GM18870 (cell line): ENCODE measurements around the gene TSPAN3.

Experiments
- ATAC-seq: cut with Tn5 transposase; IDR thresholded peaks from one replicate; pipeline ENCODE4 v1.9.1; 2021; ENCODE audit warnings: moderate library complexity; ENCODE audit not compliant: unreplicated experiment

TSPAN3 gene

GRCh38 chr15:77070495-77071304 lies at the start of gene TSPAN3:
Gene TSPAN3, minus strand, starts transcription at chr15:77071109. Its CDS starts 155 bp downstream, at chr15:77070954.
- ATAC-seq = peak; percentile 70

DNA sequence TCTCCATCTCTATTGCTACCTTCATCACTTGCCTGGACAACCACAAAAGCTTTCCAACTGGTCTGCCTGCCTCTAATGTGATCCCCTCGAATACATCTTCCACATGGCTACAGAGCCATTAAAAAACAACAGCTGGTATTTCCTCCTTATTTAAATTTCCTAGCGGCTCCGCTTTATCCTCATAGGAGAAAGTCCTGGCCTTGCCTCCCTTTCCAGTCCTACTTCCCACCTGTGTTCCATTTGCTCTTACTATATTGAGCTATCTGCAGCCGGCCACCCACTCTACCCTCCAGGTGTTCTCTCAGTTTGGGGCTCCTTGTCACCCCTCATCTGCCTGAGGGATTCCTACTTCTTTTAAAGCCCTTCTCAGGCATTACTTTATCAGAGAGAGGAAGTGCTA lies 49.7 kb upstream of the TSPAN3 start:
- ATAC-seq = no peak

GRCh38 chr15:77119446-77119845 lies 48.5 kb upstream of the TSPAN3 start:
- ATAC-seq = no peak

GRCh38 chr15:77118882-77119321 lies 48.0 kb upstream of the TSPAN3 start:
- no peak for ATAC-seq

DNA sequence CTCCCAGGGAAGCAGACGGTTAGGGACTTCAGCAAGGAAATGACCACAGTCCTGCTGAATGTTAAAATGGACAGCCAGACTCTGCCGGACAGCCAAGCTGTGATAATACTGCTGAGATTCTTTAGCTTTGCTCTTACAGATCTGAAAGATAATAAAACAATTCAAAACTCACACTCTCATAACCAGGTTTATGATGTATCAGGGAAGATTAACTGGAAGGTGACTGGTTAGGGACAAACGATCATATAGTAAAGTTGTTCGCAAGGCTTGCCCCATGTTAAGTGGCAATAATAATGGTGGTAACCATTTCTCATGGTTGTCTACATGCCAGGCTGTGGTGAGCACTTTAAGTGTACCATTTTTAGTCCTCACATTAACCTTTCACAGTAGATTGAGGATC lies 44.3 kb upstream of the TSPAN3 start:
- ATAC-seq = no peak

DNA sequence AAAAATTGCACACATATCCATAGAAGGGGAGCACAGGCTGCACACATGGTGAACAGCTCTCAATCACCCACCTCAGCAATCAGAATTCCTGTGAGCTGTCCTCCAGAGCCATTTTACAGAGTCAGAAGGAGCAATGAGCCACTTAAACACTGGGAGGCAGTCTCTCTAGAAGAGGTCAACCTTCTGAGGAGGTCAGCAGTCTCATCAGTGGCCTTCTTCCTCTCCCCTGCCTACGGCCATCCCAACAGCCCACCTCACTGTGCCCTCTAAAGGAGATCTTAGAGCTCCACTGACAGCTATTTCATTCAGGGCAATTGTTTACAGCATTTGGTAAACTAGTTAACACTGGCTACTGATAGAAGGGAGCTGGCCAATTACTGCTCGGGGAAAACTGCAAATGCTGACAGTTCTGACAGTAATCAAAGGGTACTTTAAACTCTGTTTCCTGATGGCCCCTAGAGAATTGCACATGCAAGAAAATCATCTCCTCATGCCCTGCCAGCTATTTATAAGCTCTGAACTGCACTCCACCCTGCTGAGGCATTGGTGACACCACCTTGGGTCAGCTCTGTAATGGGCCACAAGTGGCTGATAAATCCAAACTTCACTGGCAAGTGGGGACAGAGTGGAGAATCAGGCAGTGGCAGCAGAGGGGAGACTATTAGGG lies 42.1 kb upstream of the TSPAN3 start:
- ATAC-seq = no peak

- no peak for ATAC-seq
These were observed 40.9 kb upstream of the TSPAN3 start for GRCh38 chr15:77111789-77112188.

DNA sequence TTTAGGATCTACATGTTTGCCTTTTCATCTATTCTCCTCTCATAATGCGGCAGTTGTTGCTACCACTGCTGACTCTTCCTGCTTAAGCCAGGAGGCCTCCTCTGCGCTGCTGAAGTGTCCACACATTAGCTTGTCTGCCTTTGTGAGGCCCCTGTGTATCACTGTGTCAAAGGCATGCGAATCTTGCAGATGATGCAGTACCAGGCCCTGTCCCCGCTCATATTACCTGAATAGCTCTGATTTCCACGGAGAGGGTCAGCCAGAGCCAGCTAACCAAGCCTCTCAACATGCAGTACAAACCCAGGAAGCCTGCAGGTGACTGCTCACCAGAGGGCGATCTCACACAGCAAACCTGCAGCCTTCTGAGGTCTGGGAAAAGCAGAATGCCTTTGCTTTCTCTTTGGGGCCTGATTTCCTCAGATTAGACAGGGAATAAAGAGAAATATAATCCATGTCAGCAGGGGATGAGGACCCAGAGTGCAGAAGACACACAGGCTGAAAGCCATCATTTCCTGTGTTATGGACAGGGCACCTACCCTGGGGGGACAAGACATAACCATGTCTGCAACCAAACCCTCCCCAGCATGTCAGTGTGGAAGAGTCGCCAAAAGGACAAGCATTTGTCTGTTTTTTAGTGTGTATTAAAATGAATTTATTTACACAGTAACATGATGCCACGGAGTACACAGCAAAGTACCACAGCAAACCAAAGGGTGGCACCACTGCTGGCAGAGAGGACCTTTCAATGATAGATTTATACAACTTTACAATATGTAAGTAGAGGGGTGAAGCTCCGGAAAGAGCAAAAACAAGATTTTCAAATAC lies 36.8 kb upstream of the TSPAN3 start:
- no peak for ATAC-seq

DNA sequence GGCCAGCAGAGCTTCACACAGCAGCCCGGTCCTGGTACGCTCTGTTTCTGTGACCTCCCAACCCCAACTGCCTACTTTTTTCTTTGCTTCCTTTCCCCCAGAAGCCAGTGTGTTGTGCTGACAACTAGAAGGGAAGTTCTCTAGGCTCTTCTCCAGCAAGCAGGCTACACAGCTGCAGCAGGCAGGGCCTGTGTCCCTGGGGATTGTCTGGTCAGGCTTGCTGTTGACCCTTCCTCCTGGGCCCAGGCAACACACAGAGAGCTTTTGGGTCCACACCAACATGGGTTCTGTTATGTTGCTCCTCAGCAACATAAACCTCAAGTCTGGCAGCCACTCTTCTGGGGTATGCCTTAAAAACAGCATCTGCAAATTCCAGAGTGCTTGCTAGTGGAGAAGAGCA lies 36.2 kb upstream of the TSPAN3 start:
- ATAC-seq = no peak

DNA sequence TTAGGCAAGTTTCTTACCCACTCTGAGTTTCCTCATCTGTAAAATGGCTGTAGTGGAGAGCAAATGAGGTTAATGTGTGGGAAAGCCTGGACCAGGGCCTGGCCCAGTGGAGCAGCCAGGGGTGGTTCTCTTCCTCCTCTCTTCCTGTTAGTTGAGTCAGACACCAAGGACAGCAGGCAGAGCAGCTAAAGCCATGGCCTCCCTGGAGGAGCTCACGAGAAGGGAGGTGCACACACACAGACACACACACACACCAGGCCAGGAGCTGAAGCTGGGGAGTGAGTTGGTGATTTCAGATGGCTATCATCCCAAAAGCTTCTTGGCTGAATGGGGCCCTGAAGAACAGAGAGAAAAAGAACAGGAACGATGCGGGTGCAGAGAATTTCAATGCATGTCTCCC lies 33.2 kb upstream of the TSPAN3 start:
- no peak for ATAC-seq

GRCh38 chr15:77099741-77100463 lies 29.0 kb upstream of the TSPAN3 start:
- no peak for ATAC-seq

GRCh38 chr15:77098572-77098971 lies 27.7 kb upstream of the TSPAN3 start:
- ATAC-seq = no peak

GRCh38 chr15:77097921-77098320 lies 27.0 kb upstream of the TSPAN3 start:
- no peak for ATAC-seq

GRCh38 chr15:77097248-77097721 lies 26.4 kb upstream of the TSPAN3 start:
- ATAC-seq = no peak

DNA sequence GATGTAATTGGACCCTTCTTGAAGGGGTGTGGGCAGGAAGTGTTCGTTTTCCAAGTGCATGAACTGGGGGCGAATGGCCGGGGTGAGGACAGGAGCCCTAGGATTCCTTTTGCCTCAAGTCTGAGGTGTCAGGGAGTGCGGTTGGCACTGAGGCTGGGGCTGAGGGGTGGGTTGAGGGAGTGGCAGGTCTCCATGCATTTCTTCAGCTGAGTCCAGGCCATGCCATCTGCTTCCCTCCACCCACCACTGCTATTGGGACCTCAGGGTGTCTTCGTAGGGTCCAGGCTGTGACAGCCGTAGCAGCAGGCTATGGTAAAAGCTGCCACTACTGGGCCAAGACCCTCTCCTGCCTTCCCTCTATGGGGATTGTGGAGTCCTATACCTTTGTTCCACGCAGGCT lies 25.6 kb upstream of the TSPAN3 start:
- no peak for ATAC-seq

- ATAC-seq = no peak
These were observed 25.2 kb upstream of the TSPAN3 start for GRCh38 chr15:77096138-77096537.

DNA sequence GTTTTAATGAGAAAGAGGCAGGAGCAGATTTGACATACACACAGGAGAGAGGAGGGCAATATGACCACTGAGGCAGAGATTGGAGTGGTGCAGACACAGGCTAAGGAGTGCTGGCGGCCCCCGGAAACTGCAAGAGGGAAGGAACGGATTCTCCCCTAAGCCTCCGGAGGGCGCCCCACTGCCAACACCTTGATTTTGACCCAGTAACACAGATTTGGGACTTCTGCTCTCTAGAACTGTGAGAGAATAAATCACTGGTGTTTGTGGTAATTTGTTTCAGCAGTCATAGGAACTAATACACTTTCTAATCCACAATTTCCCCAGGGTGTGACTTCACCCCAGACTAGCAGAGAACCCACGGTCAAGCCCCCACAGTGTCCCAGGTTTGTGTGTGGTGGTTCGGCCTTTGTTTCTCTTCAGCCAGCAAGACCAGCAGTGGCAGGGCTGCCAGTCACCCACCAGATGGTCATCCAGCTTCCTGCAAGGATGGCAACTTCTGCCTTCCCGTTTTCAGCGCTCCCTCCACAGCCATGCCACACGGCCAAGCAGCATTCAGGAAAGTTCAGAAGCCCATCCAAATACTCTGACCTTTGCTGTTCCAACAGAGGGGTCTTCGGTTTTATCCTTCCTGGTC lies 23.6 kb upstream of the TSPAN3 start:
- no peak for ATAC-seq

DNA sequence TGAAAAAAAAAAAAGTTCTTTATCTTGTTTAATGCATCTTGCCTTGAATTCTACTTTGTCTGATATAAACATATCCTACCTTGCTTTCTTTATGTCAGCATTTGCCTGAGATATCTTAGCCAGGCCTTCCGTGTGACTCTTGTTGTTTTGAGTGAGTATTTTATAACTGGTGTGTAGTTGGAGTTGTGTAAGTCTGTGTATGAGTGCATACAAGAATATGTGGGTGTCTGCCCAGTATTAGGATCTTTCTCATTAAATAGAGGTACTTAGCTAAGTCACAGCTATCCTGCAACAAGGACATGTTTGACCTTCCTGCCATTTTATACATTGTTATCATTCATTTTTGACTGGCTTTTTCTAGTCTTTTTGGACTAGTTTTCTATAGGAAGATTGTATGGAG lies 22.5 kb upstream of the TSPAN3 start:
- no peak for ATAC-seq

- ATAC-seq = no peak
These were observed 20.2 kb upstream of the TSPAN3 start for GRCh38 chr15:77091097-77091496.

DNA sequence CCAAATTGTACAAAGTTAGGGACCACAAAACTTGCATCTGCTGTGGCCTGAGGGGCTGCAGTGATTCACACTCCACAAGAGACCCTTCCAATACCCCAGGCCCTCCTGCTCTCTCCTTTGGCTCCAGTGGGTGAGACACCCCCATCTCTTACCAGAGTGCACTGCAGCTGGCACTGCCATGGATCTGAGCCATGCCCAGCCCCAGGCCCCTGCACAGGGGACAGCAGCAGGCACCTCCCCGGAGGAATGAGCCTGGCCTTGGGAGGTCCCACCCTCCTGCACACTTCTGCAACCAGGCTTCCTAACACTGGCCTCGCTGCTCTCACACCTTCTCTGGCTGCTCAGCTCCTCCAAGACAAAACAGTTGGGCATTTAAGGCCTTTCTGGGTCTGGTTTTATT lies 16.3 kb upstream of the TSPAN3 start:
- no peak for ATAC-seq
